Measurements from ENCODE around the gene S100A9. TPM values are rescaled to one million over a fixed set of nuclear protein-coding genes. Genes with fewer than 3 reads are reported as not detected.
"Not testable (repeated sequence)": the region's sequence is repeated elsewhere in the genome, so short reads cannot be mapped to it uniquely, and the experiment has no call there.

S100A9 gene
- total RNA-seq, 1 experiment from 2014 or later, result 0.33 TPM

- peaks cover 47% of the 10 kb centered on the region for H3K9me3 Mint-ChIP-seq
- H3K27ac Mint-ChIP-seq; ATAC-seq; H3K4me3 Mint-ChIP-seq; POLR2A ChIA-PET; DNase-seq (ENCODE audit: low spot score); H3K4me1 Mint-ChIP-seq: not testable (repeated sequence)
- H3K27me3 Mint-ChIP-seq (ENCODE audit: low read depth), result peaks cover 26% of the 10 kb centered on the region
- CTCF ChIA-PET, result interaction anchor here (1.2 kb wide), 1 partner anchor 36 kb away, joined by 3 read pairs; no protein-coding TSS in a partner anchor
- H3K36me3 Mint-ChIP-seq, result peaks cover 18% of the 10 kb centered on the region; the same call in 1 of the 2 replicates
Measured at GRCh38 chr1:153318145-153318544, 39.5 kb upstream of the S100A9 start.

DNA sequence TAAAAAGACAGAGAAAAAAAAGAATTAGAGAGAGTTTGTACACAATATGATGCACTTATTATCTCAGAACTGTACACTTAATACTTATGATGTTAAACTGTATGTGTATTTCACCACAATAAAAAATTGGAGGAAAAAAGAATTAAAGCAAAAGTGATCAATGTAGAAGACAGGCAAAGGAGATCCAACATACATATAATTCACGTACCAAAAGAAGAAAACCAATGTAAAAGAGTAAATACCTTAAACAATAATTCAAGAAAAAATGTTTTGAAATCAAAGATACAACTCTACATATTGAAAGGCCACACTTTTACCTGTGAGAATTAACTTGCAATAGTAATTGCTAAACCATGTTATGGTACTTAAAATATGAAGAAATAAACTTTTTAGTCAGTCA is 35.1 kb upstream of the S100A9 start:
- no peak overlapping the region for H3K27ac Mint-ChIP-seq
- ChIA-PET POLR2A (no interaction called here), CTCF (no interaction called here)
- DNase-seq (ENCODE audit: low spot score), result no peak
- H3K9me3 Mint-ChIP-seq, result peaks cover 72% of the 10 kb centered on the region
- ATAC-seq, result no peak
- H3K4me3 Mint-ChIP-seq, result no peak overlapping the region
- H3K4me1 Mint-ChIP-seq, result no peaks in the 10 kb centered on the region
- TF ChIP-seq SMAD4 (CRISPR knock-in tag; IDR thresholded peaks at IDR 0.05) (no peak), SP1 (CRISPR knock-in tag; conservative IDR thresholded peaks at IDR 0.05) (no peak), ZNF423 (CRISPR knock-in tag; IDR thresholded peaks at IDR 0.05) (no peak), FOXP1 (CRISPR knock-in tag; IDR thresholded peaks at IDR 0.05; ENCODE audit: borderline replicate concordance) (no peak), ZNF121 (CRISPR knock-in tag; IDR thresholded peaks at IDR 0.05) (no peak), PRRX2 (CRISPR knock-in tag; IDR thresholded peaks at IDR 0.05) (no peak), IRF1 (CRISPR knock-in tag; IDR thresholded peaks at IDR 0.05) (no peak), KAT7 (CRISPR knock-in tag; IDR thresholded peaks at IDR 0.05; ENCODE audit: borderline replicate concordance) (no peak), USF1 (CRISPR knock-in tag; IDR thresholded peaks at IDR 0.05) (no peak), ETV6 (CRISPR knock-in tag; IDR thresholded peaks at IDR 0.05) (no peak), ZNF138 (CRISPR knock-in tag; conservative IDR thresholded peaks at IDR 0.05) (no peak), ZNF317 (CRISPR knock-in tag; IDR thresholded peaks at IDR 0.05; ENCODE audit: borderline replicate concordance, low read depth) (no peak), NR2C2 (CRISPR knock-in tag; IDR thresholded peaks at IDR 0.05) (no peak), E2F4 (CRISPR knock-in tag; IDR thresholded peaks at IDR 0.05; ENCODE audit: borderline replicate concordance, low read depth) (no peak), TEAD4 (CRISPR knock-in tag; IDR thresholded peaks at IDR 0.05) (no peak), ERG (CRISPR knock-in tag; IDR thresholded peaks at IDR 0.05) (no peak), ZBTB21 (CRISPR knock-in tag; IDR thresholded peaks at IDR 0.05; ENCODE audit: borderline replicate concordance) (no peak)
- TF ChIP-seq, protein P1, sequence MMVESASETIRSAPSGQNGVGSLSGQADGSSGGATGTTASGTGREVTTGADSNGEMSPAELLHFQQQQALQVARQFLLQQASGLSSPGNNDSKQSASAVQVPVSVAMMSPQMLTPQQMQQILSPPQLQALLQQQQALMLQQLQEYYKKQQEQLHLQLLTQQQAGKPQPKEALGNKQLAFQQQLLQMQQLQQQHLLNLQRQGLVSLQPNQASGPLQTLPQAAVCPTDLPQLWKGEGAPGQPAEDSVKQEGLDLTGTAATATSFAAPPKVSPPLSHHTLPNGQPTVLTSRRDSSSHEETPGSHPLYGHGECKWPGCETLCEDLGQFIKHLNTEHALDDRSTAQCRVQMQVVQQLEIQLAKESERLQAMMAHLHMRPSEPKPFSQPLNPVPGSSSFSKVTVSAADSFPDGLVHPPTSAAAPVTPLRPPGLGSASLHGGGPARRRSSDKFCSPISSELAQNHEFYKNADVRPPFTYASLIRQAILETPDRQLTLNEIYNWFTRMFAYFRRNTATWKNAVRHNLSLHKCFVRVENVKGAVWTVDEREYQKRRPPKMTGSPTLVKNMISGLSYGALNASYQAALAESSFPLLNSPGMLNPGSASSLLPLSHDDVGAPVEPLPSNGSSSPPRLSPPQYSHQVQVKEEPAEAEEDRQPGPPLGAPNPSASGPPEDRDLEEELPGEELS (CRISPR knock-in tag; IDR thresholded peaks at IDR 0.05), result no peak
- TF ChIP-seq, protein P2, sequence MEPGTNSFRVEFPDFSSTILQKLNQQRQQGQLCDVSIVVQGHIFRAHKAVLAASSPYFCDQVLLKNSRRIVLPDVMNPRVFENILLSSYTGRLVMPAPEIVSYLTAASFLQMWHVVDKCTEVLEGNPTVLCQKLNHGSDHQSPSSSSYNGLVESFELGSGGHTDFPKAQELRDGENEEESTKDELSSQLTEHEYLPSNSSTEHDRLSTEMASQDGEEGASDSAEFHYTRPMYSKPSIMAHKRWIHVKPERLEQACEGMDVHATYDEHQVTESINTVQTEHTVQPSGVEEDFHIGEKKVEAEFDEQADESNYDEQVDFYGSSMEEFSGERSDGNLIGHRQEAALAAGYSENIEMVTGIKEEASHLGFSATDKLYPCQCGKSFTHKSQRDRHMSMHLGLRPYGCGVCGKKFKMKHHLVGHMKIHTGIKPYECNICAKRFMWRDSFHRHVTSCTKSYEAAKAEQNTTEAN (CRISPR knock-in tag; IDR thresholded peaks at IDR 0.05), result no peak
- TF ChIP-seq, protein P3, sequence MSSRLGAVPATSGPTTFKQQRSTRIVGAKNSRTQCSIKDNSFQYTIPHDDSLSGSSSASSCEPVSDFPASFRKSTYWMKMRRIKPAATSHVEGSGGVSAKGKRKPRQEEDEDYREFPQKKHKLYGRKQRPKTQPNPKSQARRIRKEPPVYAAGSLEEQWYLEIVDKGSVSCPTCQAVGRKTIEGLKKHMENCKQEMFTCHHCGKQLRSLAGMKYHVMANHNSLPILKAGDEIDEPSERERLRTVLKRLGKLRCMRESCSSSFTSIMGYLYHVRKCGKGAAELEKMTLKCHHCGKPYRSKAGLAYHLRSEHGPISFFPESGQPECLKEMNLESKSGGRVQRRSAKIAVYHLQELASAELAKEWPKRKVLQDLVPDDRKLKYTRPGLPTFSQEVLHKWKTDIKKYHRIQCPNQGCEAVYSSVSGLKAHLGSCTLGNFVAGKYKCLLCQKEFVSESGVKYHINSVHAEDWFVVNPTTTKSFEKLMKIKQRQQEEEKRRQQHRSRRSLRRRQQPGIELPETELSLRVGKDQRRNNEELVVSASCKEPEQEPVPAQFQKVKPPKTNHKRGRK (CRISPR knock-in tag; IDR thresholded peaks at IDR 0.05; ENCODE audit: borderline replicate concordance), result no peak
- peaks cover 20% of the 10 kb centered on the region for H3K27me3 Mint-ChIP-seq (ENCODE audit: low read depth)
- H3K36me3 Mint-ChIP-seq, result peaks cover 33% of the 10 kb centered on the region
